ENCODE measurements around the gene TMEM150C.

TMEM150C gene

DNA sequence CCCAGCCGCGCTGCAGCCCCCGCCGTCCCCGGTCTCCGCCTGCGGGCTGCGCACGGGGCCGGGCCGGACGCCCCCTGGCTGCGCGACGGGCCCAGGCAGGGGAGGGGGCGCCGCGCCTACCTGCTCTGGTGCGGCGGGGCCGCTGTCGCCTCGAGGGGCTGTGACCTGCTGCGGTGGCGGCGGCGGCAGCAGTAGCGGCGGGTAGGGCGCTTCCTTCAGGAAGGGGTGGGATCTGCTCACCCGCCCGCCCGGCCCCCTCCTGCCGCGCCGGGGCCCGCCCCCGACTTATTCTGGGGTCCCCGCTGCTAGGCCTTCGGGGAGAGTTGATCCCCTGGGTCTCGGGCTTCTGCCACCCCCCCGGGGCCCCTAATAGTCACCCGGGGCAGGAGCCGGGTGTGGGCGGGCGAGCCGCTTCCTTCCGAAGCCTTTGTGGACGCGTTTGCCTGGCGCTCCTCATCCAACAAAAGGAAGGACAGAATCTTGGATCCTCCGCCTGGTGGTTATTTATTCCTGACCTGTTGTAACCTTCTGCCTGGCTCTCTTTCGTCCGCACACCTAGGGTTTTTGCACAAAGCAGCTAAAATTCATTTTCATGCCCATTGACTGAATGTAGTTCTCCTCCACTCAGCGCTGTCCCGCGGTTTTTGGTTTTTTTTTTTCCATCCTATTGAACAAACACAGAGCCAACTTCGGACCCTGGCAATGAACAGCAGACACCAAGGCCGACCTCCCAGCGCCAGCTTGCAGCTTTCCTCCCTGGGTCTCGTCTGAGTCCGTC is at the start of gene TMEM150C:
TSS of gene TMEM150C (minus strand) at position 203 of the 778 bp plus-strand sequence. CDS start 57,331 bp downstream, outside the sequence.
- peak; percentile 36 for DNase-seq

DNA sequence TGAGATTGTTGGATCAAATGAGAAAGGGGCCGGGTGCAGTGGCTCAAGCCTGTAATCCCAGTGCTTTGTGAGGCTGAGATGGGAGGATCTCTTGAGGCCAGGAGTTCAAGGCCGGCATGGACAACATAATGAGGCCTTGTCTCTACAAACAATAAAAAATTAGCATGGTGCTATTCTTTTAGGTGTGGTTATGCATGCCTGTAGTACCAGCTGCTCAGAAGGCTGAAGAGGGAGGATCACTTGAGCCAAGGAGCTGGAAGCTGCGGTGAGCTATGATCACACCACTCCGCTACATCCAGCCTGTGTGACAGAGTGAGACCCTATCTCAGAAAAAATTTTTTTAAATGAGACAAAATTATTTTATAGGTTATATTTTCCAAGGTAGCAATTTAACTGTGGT is 49.7 kb upstream of the TMEM150C start:
- DNase-seq: no peak

DNA sequence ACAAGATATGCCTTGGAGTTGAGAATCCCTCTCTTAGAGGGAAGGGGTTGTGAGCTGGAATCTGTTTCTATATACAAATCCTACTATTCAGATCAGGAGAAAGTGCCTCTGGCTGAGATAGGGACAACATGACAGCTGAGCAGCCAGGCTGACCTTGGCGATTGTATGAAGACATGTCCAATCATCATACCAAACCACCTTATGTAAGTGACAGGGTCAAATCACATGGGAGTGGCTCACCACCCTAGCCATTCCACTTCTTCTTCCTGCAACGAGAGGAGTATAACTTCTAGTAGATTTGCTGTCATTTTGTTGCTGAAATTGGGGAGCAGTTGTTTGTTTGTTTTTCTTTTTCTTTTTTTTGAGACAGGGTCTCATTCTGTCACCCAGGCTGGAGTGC is 48.3 kb upstream of the TMEM150C start:
- DNase-seq: no peak

DNA sequence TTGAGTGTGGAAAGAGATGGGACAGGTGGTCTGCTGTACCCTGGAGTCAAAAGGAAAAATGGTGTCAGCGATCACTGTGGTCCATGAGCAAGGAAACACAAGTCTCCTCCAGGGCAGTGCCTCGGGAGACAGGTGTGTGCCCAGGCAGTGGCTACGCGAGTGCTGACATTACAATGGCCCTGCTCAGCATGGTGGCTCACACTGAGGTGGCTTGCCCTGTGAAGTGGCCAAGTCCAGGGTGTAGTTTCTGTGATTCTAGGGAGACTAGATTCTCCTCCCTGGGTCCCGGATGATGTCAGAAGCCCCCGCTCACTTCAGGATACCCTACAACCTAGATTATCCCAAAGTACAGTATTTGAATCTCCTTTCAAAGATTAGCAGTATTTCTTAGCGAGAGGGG is 44.8 kb upstream of the TMEM150C start:
- no peak for DNase-seq

DNA sequence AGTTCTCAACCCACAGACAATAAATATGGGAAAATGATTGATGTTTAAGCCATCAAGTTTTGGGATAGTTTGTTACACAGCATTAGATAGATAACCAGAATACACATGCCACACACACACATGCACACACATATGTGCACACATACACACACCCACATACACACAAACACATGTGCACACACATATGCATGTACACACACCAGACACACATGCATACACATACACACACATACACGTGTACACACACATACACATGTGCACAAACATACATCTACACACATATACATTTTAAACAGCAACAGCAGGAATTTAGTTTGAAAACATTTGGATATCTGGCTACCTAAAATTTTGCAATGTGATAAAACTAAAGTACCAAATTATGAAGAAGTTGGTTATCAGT is 42.7 kb upstream of the TMEM150C start:
- no peak for DNase-seq

DNA sequence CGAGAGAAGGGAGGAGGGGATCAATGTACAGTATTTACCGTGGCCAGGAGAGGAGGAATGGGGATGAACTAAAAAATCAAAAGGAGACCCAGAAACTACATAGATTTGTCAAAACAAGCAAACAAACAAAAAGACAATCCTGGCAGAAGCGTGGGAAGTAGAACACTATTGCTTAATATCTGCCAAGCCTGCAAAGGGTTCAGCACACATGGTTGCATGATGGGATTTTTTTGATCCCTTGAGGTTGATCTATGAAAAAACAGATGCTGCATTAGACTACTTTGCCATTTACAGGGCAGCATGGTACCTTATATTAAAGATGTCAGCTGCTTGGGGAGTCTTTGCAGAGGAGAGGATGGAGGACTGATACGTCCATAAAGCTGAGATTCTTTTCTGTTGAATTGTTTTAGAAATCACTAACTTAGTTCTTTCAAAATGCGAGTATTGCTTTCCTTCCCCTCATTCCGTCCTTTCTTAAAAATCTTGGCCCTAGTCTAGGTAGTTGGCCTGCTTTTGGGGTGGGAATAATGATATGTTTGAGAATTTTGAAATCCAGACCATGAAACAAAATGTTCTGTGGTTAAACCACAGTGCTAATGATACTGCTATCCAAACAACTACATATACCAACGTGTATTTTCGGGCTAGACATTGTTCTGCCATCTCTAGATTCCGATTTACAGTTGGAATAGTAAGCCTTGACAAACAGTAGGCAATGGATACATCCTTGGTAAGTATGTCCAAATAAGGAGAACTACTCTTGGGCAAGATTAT is 39.6 kb upstream of the TMEM150C start:
- DNase-seq: no peak

DNA sequence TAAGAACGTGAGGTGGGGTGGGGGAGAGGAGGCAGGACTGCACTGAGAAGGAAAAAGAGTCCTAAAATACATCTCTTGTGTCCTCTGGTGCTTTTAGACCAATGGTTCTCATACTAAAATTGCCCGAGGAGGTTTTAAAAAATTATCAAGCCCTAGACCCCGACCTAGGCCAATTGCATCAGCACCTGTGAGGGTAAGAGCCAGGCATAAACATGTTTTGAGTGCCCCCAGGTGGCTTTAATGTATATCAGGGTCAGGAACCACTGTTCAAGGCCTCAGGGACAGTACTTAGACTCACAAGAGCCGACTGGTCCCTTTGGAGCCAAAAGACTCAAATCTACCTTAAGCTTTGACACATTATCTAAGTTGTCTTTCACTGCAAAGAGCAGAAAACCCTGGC is 37.5 kb upstream of the TMEM150C start:
- peak; percentile 14 for DNase-seq

DNA sequence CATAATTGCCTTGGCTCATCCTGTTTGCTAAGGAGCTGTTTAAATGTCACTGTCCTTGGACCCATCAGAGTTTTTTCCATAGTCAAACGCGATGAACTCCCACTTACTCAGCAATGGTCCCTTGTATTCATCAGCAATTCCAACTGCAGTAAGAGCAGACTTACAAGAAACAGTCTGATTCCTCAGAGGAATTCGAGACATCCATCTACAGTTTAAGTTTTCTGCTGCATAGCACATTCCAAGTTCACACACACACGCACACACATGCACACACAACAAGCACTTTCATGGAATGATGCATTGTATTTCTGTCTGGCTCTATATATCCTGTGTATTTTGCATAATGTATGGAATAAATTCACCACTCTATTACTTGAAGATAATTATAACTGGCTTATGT is 32.7 kb upstream of the TMEM150C start:
- DNase-seq: no peak

DNA sequence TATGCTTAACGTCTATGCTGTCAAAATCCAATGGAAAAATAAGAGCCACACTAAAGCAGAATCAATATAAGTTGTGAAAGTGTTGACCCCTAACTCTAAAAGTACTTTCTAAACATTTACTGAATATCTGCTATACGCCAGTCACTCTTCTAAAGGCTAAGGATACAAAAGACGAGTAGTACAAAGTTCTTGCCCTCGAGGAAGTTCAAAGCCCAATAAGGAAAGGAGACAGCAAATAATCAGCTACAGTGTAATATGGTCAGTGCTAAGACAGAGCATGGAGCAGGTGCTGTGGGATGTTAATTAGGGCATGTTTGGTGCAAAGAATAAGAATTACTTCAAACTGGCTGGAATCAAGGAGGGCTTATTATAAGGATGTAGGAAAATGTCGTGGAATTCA is 31.6 kb upstream of the TMEM150C start:
- DNase-seq: no peak

DNA sequence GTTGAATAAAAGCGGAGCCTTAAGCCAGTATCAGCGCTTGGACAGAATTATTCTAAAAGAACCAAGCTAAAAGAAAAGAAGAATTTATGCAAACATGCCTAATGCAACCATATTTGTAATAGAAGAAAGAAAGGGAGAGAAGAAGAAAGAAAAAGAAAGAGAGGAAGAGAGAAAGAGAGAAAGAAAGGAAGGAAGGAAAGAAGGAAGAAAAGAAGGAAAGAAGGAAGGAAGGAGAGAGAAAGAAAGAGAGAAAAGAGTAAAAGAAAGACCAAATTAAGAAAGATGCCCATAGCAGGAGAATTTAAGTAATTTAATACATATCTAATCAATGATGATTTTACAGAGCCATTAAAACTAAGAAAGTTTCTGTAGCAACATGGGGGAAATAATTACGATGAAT is 30.9 kb upstream of the TMEM150C start:
- DNase-seq: no peak

DNA sequence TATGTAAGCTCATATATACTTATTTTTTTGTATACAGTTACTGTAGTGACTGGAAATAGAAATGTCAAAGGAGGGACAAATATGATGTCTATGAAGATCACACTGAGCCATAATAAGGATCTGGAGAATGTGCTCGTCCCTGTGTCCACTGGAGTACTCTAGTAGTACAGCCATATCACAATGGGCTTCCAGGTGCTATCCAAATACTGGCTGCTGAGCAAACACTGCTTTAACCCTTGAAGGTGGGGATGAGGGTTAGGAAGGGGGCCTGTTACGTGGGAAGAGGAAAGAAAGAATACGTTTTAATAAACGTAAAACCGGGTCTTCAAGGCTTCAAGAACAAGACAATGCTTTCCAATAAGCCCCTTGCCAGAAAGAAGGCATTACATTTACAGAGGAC is 29.8 kb upstream of the TMEM150C start:
- DNase-seq: no peak

DNA sequence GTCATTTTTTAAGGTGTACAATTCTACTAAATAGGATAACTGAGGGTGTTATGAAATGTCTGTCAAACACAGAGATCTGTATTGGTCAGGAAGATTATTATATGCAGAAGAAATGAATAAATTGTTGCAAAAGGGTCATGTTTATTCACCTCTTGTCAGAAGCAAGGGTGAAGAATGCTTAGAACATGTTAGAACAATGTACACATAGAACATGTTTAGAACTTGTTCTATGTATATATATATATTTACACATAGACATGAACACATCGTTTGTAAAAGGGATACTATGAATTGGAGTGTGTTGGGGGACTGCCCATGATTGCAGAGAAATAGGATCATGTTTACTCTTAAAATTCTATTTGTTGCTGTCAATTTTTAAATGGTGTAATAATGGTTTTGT is 28.0 kb upstream of the TMEM150C start:
- DNase-seq: no peak

DNA sequence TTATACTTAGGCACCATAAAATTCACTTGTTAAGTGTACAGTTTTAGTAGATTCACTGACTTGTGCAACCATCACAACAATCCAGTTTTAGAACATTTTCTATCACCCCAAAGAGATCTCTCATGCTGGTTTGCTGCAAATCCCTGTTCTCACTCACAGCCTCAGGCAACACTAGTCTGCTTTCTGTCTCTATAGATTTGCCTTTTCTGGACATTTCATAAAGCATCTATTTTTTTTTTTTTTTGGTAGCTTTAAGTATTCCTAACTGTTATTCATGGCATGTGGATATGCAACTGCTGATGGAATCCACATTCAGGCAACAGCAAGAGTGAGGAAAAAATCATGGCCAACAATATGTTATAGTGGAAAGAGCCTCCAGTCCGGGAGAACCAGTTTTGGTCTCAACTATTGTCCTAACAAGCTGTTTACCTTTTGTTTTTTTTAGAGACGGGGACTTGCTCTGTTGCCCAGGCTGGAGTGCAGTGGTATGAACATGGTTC is 27.0 kb upstream of the TMEM150C start:
- no peak for DNase-seq

DNA sequence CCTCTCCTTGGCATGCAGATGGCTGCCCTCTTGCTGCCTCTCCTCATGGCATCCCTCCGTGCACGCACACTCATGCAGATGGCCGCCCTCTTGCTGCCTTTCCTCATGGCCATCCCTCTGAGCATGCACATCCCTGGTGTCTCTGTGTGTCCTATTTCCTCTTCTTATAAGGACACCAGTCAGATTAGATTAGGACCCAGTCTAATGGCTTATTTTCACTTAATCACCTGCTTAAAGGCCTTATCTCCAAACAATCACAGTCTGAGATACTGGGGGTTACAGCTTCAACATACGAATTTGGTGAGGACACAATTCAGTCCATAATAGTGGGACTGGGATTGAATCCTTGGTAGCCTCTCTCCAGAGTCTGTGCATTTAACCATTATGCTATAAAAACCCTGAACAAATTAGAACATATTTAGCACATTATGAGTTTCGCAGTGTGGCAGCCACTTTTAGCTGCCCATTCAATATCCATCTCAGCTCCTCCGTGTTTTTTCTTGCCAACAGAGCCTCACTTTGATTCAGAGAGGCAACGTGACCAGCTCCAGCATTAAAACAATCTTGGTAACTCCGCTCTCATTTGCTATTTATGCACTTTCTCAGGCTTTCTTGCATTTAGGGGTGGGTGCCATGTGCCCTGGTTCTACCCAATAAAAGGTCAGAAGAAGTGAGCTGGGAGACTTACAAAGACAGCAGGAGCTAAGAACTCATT is 26.2 kb upstream of the TMEM150C start:
- DNase-seq: no peak

DNA sequence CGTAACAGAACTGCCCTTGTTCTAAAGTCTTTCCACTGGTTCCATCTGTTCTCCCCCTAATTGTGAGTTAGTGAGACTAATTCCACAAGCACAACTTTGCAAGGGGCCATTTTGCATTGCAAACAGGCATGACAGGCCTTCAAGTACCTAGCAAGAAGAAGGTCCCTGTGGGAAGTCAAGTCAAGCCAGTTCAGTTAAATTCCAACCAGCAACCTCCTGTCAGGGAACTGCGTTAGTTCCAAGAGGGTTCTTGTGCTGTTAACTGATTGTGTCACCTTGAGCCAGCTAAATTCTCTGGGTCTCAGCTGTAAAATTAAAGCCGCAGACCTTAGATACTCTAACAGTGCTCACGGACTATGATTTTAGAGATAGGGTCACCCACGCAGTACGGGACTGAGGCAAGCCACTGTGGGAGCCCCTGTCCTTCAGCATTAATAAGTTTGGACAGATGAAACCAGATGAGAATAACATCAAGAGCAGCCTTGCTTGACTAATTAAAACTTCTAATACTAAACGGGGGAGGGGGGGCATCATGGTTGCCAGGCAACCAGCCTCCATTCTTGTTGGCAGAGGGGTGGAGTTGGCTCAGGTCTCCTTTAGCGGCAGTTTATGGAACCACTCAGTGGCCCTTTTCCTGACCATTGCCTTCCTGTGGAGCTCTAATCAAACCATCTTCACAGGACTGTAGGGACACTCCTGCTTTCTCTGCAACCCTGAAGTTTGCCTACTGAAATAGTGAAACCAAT is 24.1 kb upstream of the TMEM150C start:
- peak; percentile 0 for DNase-seq

DNA sequence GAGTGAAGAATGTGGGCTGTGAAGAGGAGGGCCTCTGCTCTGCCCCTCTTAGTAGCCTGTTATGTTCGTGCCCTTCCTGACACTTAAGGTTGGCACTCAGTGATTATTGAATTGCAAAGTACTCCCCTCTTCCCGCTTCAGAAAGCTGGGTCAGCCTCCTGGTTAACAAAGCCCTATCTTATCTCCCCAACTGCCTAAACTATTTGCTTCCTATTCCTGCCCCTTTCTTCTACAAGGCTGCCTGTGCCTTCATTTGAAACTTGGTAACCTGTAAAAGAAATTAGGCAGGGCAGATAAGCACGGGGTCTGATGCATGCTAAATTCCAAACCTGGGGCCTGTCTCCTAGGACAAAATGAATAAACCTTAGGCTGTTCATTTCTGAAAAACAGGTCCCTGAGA is 23.1 kb upstream of the TMEM150C start:
- DNase-seq: no peak

DNA sequence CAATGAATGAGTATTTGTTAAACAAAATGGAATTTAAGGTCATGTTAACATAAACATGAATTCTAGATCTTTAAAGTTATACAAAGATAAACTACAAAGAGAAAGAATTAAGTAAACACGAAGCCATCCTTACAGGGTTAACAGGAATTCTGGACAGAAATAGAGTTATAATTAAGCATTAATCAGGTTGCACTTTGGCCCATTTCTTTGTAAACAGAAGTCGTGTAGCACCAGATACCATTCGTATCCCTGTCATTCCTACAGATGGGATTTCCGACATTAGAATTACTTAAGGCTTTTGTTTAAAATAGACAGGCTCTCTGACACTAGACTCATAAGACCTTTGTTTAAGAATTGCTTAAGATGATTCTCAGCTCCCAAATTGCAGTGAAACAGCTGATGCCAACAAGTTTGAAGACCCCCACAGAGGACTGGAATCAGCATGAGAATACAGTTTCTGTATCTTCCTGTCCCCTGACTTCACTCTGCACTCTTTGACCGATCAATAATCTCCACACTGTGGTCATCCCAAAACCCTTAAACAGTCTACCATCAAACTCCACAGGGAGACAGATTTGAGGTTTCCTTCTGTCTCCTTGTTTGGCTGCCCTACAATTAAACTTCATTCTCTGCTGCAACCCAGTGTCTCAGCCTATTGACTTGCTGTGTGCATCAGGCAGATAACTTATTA is 22.3 kb upstream of the TMEM150C start:
- no peak for DNase-seq

DNA sequence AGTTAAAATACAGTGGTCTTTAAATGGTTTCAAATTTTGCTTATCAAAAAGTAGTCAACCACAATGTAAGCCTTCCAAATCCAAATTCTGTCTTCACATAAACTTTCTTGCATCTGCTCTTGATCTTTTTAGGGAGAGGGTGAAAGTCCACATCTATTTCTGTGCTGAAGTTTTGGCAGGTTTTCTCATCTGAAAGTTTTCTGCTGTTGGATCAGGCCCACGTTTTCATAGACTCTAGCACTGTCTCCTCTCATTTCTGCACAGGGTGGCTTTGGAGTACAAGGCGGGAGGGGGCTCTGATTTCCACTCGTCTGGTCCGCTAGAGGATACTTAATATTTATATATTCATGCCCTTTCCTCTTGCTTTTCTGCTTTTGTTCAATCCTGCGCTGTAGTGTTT is 18.1 kb upstream of the TMEM150C start:
- no peak for DNase-seq

DNA sequence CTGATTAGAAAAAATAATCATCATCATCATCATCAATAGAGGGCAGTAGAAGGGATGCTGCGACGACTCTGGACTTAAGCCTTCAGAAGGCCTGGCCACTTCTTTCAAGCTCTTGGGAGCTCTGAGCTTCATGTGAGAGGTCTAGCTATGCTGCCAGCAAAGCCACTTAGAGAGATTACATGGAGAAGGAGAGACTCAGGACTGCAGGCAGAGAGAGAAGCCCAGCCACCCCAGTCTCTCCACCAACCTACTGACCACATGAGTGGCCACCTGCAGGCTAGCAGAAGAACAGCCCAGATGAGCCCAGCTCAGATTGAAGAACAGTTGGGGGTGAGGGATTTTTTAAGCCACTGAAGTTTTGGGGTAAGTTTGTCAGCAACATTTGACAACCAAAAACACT is 17.1 kb upstream of the TMEM150C start:
- no peak for DNase-seq

DNA sequence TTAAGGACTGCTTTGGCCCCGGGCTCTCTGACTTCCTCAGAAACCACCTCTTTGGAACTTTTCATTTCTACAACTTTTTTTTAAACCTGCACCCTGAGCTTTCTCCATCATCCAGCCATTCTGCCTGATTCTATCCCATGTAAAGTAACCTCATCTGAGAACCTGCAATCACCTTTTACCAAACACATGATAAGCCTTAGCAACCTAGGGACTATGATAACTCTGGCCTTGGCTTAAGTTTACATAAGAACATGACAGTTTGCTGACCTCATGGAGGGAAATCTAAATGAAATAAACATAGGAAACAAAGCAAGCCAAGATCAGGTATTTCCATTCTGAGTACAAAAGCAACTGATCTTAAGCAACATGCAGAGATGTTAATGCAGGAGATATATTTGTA is 15.7 kb upstream of the TMEM150C start:
- DNase-seq: no peak

DNA sequence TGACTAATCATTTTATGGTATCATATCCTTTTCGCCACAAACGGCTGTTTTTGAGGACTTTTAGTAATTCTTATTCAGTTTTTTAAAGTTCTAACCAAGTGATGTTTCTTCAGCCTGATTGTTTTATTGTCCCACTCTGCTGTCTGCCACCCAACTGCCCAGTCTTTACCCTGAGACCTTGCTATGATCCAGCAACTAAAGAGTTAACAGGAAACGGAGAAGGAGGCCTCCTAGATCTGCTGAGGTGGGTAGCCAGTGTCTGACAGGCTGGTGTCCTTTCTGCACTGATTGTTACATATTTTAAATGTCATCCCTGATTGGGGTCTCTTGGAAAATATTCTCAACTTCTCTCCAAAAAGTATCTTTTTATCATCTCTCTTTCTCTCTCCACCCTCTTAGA is 7.9 kb upstream of the TMEM150C start:
- DNase-seq: no peak

DNA sequence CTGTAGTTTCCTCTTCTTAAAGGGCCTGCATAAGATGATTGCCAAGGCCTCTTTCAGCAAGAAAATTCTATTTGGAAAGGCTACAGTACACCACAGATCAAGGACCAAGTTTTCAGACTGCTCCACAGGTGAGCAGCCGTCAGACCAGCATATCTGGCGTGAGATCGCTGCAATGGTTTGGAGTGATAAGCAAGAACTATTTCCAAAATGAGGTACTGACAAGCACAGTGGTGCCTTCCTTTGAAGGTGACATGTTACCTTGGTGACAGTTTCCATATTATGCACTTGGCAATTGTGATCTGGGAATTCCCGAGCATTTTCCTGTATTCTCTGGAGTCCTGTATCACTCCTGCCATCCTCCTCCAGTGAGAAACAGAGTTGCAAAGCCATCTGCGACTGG is 7.3 kb upstream of the TMEM150C start:
- DNase-seq: no peak

All from NCI-H1105 treated with DMSO at 0.1 percent for 48 hours (cell line).